BLaER1 treated with 17β-estradiol and CSF1 and Interleukin-3, amounts not matched to agents 10 nM and 100 nM (cell line): ENCODE results near the gene CYP1A2.
A peak's percentile ranks its signal among the peaks of the same experiment; 100 is the strongest.

ENCODE experiments used
- H3K27ac ChIP-seq, 11 experiments: shearing (Covaris generic); formaldehyde crosslinking; 2 replicates each; pipeline ENCODE4 v1.8.1; 2022
- H3K27me3 ChIP-seq, 11 experiments: shearing (Covaris generic); formaldehyde crosslinking; 2 replicates each; pipeline ENCODE4 v1.8.1; 2022
- H3K36me3 ChIP-seq, 11 experiments: shearing (Covaris generic); formaldehyde crosslinking; 2 replicates each; pipeline ENCODE4 v1.8.1; 2022
- H3K4me1 ChIP-seq, 10 experiments: shearing (Covaris generic); formaldehyde crosslinking; 2 replicates each; pipeline ENCODE4 v1.8.1; 2022
- H3K4me2 ChIP-seq, 11 experiments: shearing (Covaris generic); formaldehyde crosslinking; 2 replicates each; pipeline ENCODE4 v1.8.1; 2022
- H3K4me3 ChIP-seq, 10 experiments: shearing (Covaris generic); formaldehyde crosslinking; 2 replicates each; pipeline ENCODE4 v1.8.1; 2022
- H3K9ac ChIP-seq, 11 experiments: shearing (Covaris generic); formaldehyde crosslinking; 2 replicates each; pipeline ENCODE4 v1.8.1; 2022
- H3K9me3 ChIP-seq, 11 experiments: shearing (Covaris generic); formaldehyde crosslinking; replicated peaks in 1 of 11; 2 replicates each; pipeline ENCODE4 v1.8.1; 2022
- H4K20me1 ChIP-seq, 11 experiments: shearing (Covaris generic); formaldehyde crosslinking; 2 replicates each; pipeline ENCODE4 v1.8.1; 2022
- Cebpa-rat ChIP-seq, 11 experiments: shearing (Covaris generic); IDR thresholded peaks; 2 replicates each; pipeline ENCODE4 v1.8.1; 2022

Gene CYP1A2

GRCh38 chr15:74769463-74770025, 20.9 kb downstream of the CYP1A2 start:
- peaks cover 35 to 47% (median 40%) of the 10 kb centered on the region in 10 experiments for H3K4me1 ChIP-seq
- H3K9ac ChIP-seq: no peak overlapping the region

GRCh38 chr15:74770211-74770903, 21.7 kb downstream of the CYP1A2 start:
- H3K36me3 ChIP-seq: no peaks in the 10 kb centered on the region

More at GRCh38 chr15:74769463-74770025, 20.9 kb downstream of the CYP1A2 start:
- Histone ChIP-seq H3K9me3 (no peaks in the 10 kb centered on the region), H3K27ac (no peak overlapping the region), H4K20me1 (peaks cover 0 to 11% (median 0%) of the 10 kb centered on the region in 11 experiments; a peak in 2 of 22 replicates), H3K27me3 (no peaks in the 10 kb centered on the region), H3K36me3 (no peaks in the 10 kb centered on the region), H3K4me2 (no peak overlapping the region), H3K4me3 (no peak overlapping the region)
- TF ChIP-seq Cebpa-rat (IDR thresholded peaks at IDR 0.05): no peak

GRCh38 chr15:74773329-74773728, 24.7 kb downstream of the CYP1A2 start:
- Histone ChIP-seq H4K20me1 (peaks cover 0 to 11% (median 0%) of the 10 kb centered on the region in 11 experiments; a peak in 2 of 22 replicates), H3K9me3 (no peaks in the 10 kb centered on the region), H3K27ac (peak overlapping the region in 9 of 11 experiments; percentile 28 to 99 (median 41); a peak in 15 of 22 replicates), H3K4me2 (peak overlapping the region; percentile 94 to 100 (median 98)), H3K36me3 (no peaks in the 10 kb centered on the region), H3K4me1 (peaks cover 73 to 83% (median 78%) of the 10 kb centered on the region in 10 experiments), H3K9ac (peak overlapping the region in 9 of 11 experiments; percentile 0 to 57 (median 37); a peak in 12 of 22 replicates), H3K4me3 (no peak overlapping the region), H3K27me3 (no peaks in the 10 kb centered on the region)
- TF ChIP-seq Cebpa-rat (IDR thresholded peaks at IDR 0.05): no peak

More at GRCh38 chr15:74770211-74770903, 21.7 kb downstream of the CYP1A2 start:
- Histone ChIP-seq H3K4me2 (peak overlapping the region in 8 of 11 experiments; percentile 11 to 100 (median 86); a peak in 10 of 22 replicates), H3K27ac (no peak overlapping the region), H4K20me1 (peaks cover 0 to 11% (median 0%) of the 10 kb centered on the region in 11 experiments; a peak in 2 of 22 replicates), H3K9ac (peak overlapping the region in 3 of 11 experiments; percentile 4 to 53 (median 15); a peak in 5 of 22 replicates), H3K9me3 (no peaks in the 10 kb centered on the region), H3K4me3 (no peak overlapping the region), H3K4me1 (peaks cover 43 to 55% (median 49%) of the 10 kb centered on the region in 10 experiments), H3K27me3 (no peaks in the 10 kb centered on the region)
- TF ChIP-seq Cebpa-rat (IDR thresholded peaks at IDR 0.05): no peak

GRCh38 chr15:74773731-74774252, 25.1 kb downstream of the CYP1A2 start:
- Histone ChIP-seq H3K27me3 (no peaks in the 10 kb centered on the region), H3K9me3 (no peaks in the 10 kb centered on the region), H4K20me1 (peaks cover 0 to 11% (median 0%) of the 10 kb centered on the region in 11 experiments; a peak in 2 of 22 replicates), H3K36me3 (no peaks in the 10 kb centered on the region), H3K4me3 (no peak overlapping the region), H3K27ac (peak overlapping the region in 9 of 11 experiments; percentile 28 to 99 (median 41); a peak in 16 of 22 replicates), H3K9ac (peak overlapping the region in 9 of 11 experiments; percentile 0 to 55 (median 37); a peak in 13 of 22 replicates), H3K4me1 (peaks cover 77 to 84% (median 82%) of the 10 kb centered on the region in 10 experiments), H3K4me2 (peak overlapping the region; percentile 94 to 100 (median 98))
- TF ChIP-seq Cebpa-rat (IDR thresholded peaks at IDR 0.05): peak in 7 of 11 experiments; percentile 21 to 74 (median 46); a peak in 7 of 22 replicates

- no peak for TF ChIP-seq Cebpa-rat (IDR thresholded peaks at IDR 0.05)
- Histone ChIP-seq H3K9me3 (no peaks in the 10 kb centered on the region), H3K36me3 (no peaks in the 10 kb centered on the region), H3K27ac (peak overlapping the region; percentile 98 to 100 (median 100)), H3K4me1 (peaks cover 91 to 97% (median 96%) of the 10 kb centered on the region in 10 experiments), H3K9ac (peak overlapping the region; percentile 51 to 99 (median 80); a peak in 21 of 22 replicates), H3K4me3 (peak overlapping the region in 3 of 10 experiments; percentile 10 to 18 (median 16); a peak in 1 of 20 replicates), H3K4me2 (peak overlapping the region; percentile 94 to 100 (median 98)), H4K20me1 (peaks cover 0 to 6% (median 0%) of the 10 kb centered on the region in 11 experiments; a peak in 2 of 22 replicates), H3K27me3 (no peaks in the 10 kb centered on the region)
Measured at GRCh38 chr15:74775132-74775562, 26.5 kb downstream of the CYP1A2 start.

- peak overlapping the region; percentile 98 to 100 (median 100) for H3K27ac ChIP-seq
- peak overlapping the region; percentile 51 to 99 (median 80); a peak in 21 of 22 replicates for H3K9ac ChIP-seq
- peak overlapping the region; percentile 94 to 100 (median 98) for H3K4me2 ChIP-seq
Measured at GRCh38 chr15:74775894-74776293, 27.2 kb downstream of the CYP1A2 start.

GRCh38 chr15:74776821-74777768, 28.4 kb downstream of the CYP1A2 start:
- Histone ChIP-seq H3K36me3 (no peaks in the 10 kb centered on the region), H3K4me2 (peak overlapping the region; percentile 94 to 100 (median 98)), H4K20me1 (no peaks in the 10 kb centered on the region; a peak in 1 of 22 replicates), H3K27me3 (no peaks in the 10 kb centered on the region), H3K4me3 (peak overlapping the region; percentile 17 to 51 (median 36); a peak in 17 of 20 replicates), H3K4me1 (peaks cover 96 to 97% (median 96%) of the 10 kb centered on the region in 10 experiments), H3K9me3 (no peaks in the 10 kb centered on the region), H3K9ac (peak overlapping the region; percentile 77 to 99 (median 81)), H3K27ac (peak overlapping the region; percentile 98 to 100 (median 100))
- TF ChIP-seq Cebpa-rat (IDR thresholded peaks at IDR 0.05): peak in 8 of 11 experiments; percentile 51 to 95 (median 88); a peak in 16 of 22 replicates

More at GRCh38 chr15:74775894-74776293, 27.2 kb downstream of the CYP1A2 start:
- no peaks in the 10 kb centered on the region for H3K27me3 ChIP-seq
- H3K4me3 ChIP-seq: peak overlapping the region in 2 of 10 experiments; percentile 10 to 16; a peak in 1 of 20 replicates
- no peaks in the 10 kb centered on the region; a peak in 1 of 22 replicates for H4K20me1 ChIP-seq
- H3K36me3 ChIP-seq: no peaks in the 10 kb centered on the region
- TF ChIP-seq Cebpa-rat (IDR thresholded peaks at IDR 0.05): no peak
- no peaks in the 10 kb centered on the region for H3K9me3 ChIP-seq
- H3K4me1 ChIP-seq: peaks cover 98 to 100% (median 100%) of the 10 kb centered on the region in 10 experiments
